NCI-H1092 (cell line): ENCODE measurements around the gene LPAR3.

Source experiments
- DNase-seq: peaks from one replicate; lab custom pipeline; 2025; lab: John Stamatoyannopoulos, UW

LPAR3 gene

DNA sequence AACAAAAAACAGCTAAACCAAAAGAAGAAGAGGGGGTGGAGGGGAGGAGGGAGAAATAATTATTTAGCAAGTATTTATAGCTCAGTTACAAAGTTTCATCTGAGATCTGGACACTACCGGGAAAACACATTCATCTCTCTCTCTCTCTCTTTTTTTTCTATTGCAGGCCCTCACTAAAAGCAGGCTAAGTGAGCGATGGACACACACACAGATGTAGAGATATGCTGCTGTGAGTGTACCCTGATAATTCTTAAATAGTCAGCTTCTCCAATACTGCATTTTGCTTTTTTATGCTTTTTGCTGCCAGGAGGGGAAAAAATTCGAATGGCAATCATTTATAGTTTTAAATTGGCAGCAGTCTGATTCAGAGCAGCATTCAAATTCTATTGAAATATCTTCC, 65.0 kb downstream of the LPAR3 start:
- no peak for DNase-seq

DNA sequence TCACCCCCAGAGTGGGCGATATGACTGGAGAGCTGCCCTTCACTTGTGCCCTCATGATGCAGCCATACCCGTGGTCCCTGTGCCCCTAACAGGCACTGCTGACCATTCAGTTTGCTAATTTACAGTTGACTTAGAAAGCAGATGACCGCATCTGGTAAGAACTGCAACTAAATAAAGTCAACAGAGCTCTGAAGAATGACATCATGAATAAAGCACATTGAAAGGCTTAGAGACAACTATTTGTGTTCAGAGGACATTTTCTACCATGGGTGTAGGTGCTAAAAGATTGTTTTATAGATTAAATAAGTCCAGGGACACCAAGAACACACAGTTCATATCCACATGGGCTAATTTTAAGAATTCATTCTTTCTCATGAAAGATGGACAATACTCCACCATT, 65.5 kb downstream of the LPAR3 start:
- DNase-seq, result no peak

DNA sequence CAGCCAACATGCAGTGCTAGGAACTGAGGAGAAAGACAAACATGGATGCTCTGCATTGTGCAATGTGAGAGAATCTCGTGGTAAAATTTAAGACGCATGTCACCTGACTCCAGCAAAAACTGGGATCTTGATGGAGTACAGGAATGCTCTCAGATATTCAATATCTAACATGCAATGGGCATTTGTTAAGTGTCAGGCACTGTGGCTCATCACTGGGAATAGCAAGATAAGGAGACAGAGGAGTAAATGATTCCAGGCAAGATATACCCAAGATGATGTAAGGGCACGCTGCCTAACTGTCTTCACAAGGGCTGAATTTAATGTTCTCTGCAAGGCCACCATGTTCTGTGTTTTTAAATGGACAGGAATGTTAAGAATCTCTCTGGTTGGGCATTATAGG, 67.8 kb downstream of the LPAR3 start:
- no peak for DNase-seq

DNA sequence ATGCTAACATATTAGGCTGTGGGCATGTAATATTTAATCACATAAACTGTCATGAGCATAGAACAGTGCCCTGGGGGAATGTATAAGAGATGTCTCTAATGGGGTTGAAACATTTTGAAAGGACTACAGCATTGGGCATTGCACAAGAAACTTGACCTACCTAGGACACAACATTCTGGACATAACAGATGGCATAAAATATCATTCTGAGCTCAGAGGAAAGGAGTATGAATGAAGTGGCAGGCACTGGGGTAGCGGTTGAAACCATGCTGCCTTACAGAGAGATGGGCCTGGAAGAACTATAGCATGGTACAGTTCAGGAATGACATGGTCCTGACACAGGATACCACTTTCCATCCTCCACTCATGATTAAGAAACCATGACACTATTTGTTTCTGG, 69.0 kb downstream of the LPAR3 start:
- DNase-seq, result no peak

DNA sequence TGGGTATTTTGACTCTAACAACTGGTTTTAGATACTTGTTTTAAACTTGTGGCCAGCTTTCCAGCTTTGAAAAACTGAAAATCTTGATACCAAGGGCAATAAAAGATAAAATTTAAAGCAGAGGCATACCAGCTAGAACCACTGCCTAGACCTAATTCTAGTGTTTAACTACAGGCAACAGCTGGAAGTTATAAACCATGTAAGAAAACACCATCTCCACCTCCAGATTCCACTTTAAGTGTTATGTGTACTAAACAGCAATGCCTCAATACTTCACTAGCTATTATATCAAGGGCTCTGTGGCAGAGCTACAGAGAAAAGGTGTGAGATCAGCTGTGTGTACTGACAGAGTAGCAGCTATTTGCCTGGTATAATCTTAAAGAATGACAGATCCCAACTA, 69.5 kb downstream of the LPAR3 start:
- DNase-seq, result no peak

DNA sequence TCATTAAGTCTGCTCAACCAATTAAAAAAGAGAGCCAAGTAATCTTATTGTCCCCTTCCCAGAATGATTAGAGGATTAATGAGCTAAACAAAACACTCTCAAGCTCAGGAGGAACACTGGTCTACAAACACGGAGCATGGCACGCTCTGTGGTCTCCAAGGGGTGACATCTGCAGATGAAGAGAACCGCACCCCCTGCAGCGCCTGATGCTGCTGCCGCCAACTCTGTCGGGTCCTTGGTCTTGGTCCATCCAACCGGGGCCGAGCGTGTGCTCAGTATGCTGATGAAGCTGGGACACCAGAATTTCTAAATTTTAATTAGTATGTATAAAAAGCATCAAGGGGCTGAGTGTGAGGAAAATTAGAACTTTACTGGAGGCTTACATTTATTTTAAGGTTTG, 82.7 kb downstream of the LPAR3 start:
- DNase-seq, result no peak

DNA sequence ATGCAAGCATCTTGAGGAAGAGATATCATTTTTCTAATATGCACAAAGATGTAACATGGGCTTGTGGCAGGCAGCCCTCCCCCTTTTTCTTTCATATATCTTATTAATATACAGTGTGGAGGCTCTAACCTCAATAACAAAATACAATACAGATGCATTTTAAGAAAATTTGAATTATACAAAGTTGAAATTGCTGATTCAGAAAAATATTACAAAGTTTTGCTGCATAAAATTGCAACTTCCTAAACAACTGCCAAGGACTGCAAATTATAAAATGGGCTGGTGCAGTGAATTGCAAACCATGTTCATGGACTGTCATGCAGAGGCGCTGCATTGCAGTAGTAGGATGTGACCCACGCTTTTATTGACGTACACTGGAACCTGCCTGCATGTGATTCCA, 84.0 kb downstream of the LPAR3 start:
- DNase-seq, result no peak

DNA sequence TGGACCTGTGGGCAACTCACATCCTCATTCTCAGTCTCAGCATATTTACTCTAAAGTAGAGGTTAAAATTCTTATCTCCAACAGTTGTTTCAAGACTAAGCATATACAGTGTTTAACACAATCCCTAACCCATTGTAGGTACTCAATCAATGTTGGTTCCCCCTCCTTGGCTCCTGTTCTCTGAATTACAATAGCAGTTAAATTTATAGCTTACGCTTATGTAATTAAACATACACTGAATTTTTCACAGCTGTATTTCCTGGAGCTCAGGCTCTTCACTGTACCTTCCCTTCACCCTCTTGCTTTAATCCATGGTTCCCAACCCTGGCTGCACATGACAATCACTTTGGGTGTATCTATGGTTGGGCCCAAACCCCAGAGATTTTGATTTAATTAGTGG, 89.4 kb downstream of the LPAR3 start:
- DNase-seq, result no peak

DNA sequence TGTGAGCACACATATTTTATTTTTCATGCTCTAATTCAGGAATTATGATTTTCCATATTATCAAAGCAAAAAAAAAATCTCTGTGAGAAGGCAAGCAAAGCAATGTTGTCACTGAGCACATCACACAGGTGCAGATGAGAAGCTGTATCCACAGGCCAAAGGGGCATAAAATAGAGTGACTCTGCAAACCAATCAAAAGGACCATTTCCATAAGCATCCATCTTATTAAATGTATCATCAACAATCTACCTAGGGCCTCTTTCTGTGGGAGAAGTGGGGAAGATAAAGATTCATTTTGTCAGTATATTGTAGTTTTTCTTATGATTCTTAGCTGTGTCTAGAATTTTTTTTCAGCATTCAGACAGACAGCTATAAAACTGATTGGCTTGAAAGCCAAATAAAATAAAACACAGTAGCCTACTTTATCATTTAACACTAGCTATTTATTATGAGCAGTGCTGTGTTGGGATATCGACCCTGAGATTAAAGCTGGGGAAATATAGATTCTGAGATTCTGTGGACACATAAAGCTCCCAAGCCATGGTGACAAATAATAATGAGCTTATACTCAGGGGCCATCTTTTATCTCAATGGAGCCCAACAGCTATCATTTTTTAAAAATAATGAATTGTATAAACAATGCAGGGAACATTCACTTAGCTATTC, 90.3 kb downstream of the LPAR3 start:
- DNase-seq, result no peak

DNA sequence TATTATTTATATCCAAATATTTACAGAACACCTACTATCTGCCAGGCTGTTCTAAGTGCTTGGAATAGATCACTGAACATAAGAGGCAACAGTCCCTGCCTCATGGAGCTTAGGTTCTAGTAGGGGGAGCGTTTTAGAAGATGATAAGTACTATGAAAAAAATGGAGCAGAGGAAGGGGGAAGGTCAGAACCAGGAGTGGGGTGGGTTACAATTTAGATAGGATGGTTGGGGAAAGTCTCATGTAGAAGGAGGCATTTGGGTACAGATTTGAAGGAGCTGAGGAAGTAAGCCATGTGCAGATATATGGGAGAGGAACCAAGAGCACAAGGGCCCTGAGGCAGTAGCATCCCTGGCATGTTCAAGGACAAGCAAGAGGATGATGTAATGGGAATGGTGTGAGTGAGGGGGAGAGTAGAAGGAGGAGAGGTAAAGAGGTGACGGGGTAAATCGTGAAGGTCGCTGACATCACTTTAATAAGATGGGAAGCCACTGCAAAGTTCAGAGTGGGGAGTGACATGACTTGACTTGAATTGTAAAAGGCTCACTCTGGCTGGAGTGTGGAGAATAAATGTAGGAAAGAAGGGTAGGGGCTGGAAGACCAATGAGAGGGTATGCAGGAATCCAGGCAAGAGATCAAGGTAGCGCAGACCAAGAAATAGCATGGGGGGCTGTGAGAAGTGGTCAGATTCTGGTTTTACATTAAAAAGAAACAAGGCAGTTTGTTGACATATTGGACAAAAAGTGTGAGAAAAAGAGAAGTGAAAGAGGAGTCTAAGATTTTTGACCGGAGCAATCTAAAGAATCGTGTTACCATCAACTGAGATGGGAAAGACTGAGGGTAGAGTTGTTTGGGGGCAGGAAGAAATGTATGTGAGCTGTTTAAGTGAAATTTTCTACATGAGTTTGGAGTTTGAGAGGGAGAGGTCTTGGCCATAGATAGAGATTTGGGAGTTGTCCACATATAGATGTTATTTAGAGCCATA, 92.6 kb downstream of the LPAR3 start:
- no peak for DNase-seq

DNA sequence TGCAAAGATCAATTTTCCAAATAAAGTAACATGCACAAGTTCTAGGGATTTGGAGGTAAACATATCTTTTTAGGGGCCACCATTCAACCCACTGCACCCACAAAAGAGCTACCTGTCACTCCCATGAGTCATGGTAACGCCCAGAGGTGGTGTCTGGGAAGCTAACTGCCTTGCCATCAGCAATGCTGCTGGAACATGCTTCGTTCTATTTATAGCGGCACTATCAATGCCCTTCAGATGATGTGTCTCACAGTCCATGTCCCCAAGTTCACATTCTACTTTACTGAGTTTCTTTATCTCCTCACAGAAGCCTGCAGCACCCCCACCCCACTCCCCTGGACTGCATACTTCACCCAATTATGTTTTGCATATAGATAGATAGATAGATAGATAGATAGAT, 95.4 kb downstream of the LPAR3 start:
- no peak for DNase-seq

DNA sequence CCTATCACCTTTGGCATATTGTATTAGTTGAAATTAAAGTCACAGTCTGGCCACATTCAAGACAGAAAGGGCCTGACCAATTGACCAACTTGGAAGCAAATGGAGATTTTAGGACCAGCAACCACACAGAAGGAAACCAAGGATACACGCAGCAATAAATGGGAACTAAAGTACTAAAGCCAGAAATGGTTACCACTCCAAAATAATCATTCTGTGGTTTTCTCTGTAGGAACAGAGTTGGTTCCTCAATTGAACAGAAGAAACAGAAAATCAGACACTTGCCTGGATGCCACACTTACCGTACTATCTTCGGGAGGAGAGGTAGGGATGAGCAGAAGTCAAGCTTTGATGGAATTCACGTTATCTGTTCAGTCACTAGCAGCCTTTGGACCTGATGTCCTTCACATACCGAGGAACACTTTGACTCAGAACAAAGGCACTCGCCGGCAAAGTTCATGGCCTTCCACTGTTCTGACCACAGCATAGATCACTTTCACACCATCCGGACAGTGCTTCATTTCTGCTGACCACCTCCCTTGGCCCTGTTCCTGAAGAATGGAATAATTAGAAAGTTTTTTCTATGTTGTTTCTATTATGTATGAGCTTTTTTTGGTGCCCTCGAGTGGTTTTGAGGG, 96.9 kb downstream of the LPAR3 start:
- DNase-seq, result no peak

DNA sequence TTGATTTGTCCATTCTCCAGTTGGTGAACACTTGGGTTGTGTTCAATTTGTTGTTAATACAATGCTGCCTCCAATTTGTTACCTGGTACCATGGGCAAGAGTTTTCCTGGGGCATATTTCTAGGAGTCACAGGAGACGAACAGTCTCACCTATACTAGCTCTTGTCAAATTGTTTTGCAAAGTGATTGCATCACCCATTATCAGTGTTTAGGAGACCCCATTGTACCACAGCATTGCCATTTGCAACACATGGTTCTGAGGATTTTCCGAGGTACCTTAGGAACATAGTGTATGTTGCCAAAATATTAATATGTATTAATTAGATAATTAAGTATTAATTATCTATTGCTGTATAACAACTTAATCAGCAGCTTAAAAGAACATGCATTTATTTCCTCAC, 97.8 kb downstream of the LPAR3 start:
- no peak for DNase-seq

DNA sequence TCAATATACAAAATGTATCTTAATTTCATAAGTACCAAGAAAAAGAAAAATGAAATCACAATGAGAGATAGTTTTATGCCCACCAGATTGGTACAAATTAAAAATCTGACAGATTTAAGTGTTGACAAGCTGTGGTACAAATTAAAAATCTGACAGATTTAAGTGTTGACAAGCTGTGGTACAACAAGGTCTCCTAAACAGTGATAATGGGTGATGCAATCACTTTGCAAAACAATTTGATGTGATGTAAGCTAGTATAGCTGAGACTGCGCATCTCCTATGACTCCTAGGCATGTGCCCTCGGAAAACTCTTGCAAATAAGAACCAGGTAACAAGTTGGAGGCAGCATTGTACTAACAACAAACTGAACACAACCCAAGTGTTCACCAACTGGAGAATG, 100.6 kb downstream of the LPAR3 start:
- no peak for DNase-seq

DNA sequence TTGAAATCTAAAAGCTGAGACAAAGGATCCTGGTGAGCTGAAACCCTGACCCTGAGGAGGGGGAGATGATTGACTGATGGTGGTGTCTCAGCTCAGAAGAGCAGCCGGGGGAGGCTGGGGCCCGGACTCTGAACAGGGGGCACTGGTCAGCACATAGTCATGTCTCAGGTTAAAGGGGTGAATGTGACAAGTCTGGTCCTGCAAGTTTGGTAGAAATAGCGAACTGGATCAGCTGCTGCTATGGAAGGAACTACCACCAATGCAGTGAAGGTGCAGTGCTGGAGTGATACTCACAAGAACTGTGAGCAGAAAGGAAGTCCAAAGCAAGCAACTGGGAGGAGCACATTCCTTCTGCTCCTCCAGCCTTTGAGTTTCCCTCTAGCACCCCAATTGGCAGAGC, 104.0 kb downstream of the LPAR3 start:
- no peak for DNase-seq

DNA sequence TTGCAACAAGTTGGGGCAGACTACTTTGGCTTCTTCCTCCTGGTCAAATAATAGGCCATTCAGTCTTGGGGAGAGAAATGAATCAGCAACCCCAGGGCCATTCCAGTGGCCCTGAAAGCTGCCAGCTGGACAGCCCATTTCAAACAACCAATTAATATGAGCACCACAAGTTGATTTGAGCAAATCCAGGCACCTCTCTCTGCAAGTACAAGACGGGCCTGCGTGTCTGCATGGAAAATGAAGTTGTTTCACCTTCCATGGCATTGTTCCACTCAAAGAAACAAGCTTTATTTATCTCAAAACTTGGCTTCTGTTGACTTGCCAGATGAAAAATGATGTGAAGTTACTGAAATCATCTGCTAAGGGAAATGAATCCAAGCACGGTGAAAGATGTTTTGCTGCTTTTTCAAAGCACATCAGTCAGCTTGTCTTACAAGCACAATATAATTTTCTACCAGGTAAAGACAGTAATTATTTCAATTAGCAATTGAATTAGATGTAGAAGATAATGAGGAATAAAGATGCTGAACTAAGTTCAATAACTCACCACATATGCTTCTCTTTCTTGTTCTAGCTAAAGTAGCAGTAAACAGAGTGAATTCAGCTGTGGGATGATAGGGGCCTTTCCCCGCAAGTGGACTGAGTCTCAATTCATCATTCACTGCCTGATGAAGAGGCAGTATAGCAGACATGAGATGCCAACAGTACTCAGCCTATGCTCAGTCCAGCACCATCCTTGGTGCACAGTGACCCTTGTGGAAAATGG, 107.6 kb downstream of the LPAR3 start:
- DNase-seq, result no peak

DNA sequence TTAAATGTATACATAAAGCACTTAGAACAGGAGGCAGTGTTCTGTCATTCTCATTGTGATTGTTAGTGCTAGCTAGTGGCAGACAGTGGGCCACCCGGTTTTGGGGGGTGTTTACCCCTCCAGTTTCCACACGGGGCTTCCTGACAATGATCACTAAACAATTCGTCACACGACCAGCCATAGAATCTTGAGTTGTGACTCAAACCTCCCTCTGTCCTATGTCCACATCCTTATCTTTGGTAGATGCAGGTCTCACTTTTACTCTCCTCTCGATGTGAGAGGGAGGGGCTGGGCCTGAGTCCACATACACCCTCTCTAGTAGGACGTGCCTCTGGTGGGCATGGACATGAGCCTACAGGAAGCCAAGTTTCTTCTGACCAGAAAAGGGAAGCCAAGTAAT, 110.1 kb downstream of the LPAR3 start:
- DNase-seq, result no peak

DNA sequence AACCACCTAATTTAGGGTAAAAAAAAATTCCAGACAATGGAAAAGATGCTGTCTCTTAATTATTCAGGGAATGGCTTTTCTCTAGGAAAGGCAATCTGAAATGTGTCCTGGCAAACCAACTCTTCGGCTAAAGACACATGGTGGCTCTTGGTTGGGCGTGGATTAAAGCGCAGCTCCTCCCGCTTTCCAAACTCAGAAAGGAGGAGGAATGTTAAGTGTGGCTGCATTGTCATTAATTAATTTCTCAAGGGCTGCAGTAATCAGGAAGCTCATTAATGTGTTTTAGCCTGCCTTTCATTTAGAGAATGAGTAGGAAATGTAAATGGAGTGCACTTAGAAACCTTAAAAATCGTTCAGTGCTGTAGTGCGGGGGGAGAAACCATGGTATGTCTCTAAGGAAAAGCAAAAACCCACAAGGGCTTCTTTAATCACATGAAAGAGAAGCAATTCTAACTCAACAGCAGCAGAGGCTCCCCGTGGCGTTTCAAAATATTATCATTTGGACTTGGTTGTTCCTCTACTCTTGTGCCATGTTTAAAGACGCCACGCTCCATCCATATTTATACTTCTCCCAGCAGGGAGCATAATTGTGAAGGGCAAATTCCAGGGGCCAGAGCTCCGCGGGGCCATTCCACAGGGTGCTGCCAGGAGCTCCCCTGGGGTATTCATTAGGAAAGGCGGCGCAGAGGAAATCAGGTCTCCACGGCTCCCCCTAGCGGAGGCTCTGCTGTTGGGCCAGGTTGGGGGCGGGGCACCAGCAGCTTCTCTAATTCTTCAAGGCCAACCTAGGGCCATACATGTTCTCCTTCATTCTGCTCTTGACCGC, 110.8 kb downstream of the LPAR3 start:
- no peak for DNase-seq

DNA sequence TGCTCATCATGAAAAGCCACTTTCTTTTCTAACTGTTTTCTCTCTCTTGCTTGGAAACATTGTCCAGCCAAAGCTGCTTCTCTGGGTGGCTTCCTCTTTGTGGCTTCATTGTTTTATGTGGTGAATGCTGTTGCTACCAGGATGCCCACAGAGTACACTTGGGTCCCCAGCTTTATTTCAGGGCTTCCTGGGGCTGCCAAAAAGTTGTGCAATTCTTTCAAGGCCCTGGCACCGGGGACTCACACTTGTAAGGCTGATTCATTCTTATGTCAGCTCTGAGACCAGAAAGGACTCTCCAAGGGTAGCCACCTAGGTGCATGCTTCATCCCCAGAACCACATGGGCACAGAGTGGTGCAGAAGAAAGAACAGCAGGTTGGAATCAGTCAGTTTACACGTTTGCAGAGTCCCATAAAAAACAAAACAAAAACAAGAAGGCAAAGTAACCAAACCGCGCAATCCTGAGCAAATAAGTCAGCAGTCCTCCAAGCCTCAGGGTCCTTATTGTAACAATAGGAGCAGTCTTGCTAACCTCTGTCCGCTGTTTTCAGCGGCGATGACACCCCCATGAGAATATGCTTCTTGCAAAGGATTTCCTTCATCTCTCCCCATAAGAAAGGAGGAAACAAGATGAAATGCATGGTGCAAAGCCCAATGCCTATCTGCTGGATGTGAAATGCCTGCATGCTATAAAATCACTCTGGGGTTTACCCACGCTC, 112.8 kb downstream of the LPAR3 start:
- DNase-seq, result no peak

DNA sequence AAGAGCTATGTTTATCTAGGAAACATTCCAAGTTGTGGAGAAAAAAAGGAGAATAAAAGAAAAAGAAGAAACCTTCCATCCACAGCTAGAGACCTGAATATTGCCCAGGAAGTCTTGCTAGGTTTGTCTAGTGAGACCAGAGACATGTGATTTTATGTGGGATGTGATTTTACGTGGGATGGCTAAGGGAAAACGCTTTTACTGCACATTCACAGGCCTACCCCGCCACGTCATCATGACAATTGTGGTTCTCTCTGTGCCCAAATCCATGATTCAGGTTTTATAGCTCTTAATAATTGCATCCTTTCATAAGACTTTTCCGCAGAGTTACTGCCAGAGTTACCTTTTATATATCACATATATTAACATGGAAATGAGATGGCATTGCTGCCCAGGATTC, 116.4 kb downstream of the LPAR3 start:
- DNase-seq, result no peak

DNA sequence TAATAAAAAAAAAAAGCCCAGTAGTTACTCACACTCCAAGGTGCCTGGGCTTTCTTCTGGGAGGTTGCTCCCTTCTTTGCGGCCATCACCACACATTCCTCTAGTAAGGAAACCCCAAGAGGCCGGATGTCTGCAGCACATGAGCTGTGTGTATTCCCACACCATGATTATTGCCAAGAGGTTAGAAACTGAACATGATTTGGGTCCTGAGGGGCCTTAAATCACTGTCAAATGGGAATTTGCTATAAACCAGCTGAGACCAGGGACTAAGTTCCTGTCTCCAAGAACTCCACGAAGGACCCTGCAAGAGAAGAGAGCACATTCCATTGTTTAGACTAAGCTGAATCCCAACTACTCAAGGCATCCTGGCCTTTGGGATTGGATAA, 117.5 kb downstream of the LPAR3 start:
- no peak for DNase-seq
